Left cardiac atrium (tissue), 4 donors: Measurements from ENCODE around the gene CHRNG. TPM values are rescaled to one million over a fixed set of nuclear protein-coding genes. Genes with fewer than 3 reads are reported as not detected.

Experiments used
- ATAC-seq, 2 donors: fragments of 200-7000 bp; cut with Tn5 transposase; one replicate each; pipeline ENCODE4 v1.9.1; 2020; ENCODE audit warnings: mild to moderate bottlenecking in 2 of 2, moderate library complexity in 2 of 2
- DNase-seq: peaks from one replicate; pipeline ENCODE4 v3.0.0-alpha.2; 2020
- intact Hi-C, 2 donors: fragments of 100-400 bp; cut with DNase I; formaldehyde crosslinking; loops; one replicate each; pipeline versions ENCODE4 v1.14.1 to v1.15.1; 2022 to 2023
- total RNA-seq, 2 donors: library from RNA; stranded (reverse); fragmentation: NEBNext Ultra II Directional; extraction: Animal tissue kit (Norgen Biotek cat#: 25700); gene quantifications; one replicate each; pipeline ENCODE4 v1.2.1, GENCODE V29; 2021
- donor health status: DM: no; HTN: yes; CAD: no.
- donor health status: DM: no; HTN: yes; CAD: no; lungs with severe emphysema.
- donor health status: DM: yes; HTN: yes; CAD: no.
- donor health status: Dilated cardiomyopathy.

The CHRNG gene
- total RNA-seq, 2 donors from 2014 or later: not detected

GRCh38 chr2:232503809-232504323, 35.6 kb upstream of the CHRNG start:
- ATAC-seq: no peak
- intact Hi-C loops: no loop called here
- no peak for DNase-seq

GRCh38 chr2:232504438-232504837, 35.1 kb upstream of the CHRNG start:
- intact Hi-C loops: no loop called here
- DNase-seq: no peak
- ATAC-seq: no peak

GRCh38 chr2:232505856-232506255, 33.6 kb upstream of the CHRNG start:
- ATAC-seq (no peak), DNase-seq (no peak)
- intact Hi-C loops: no loop called here

GRCh38 chr2:232506709-232507108, 32.8 kb upstream of the CHRNG start:
- no peak for ATAC-seq
- DNase-seq: no peak

GRCh38 chr2:232508251-232508650, 31.2 kb upstream of the CHRNG start:
- no peak for ATAC-seq
- no peak for DNase-seq
- intact Hi-C loops: no loop called here

More at GRCh38 chr2:232506709-232507108, 32.8 kb upstream of the CHRNG start:
- intact Hi-C loops: no loop called here

GRCh38 chr2:232511336-232511890, 28.1 kb upstream of the CHRNG start:
- DNase-seq: no peak

GRCh38 chr2:232512602-232513001, 26.9 kb upstream of the CHRNG start:
- DNase-seq: no peak
- intact Hi-C loops: no loop called here

More at GRCh38 chr2:232511336-232511890, 28.1 kb upstream of the CHRNG start:
- intact Hi-C loops: no loop called here
- ATAC-seq: no peak

GRCh38 chr2:232513353-232513752, 26.1 kb upstream of the CHRNG start:
- ATAC-seq (no peak), DNase-seq (no peak)
- intact Hi-C loops: no loop called here

More at GRCh38 chr2:232512602-232513001, 26.9 kb upstream of the CHRNG start:
- no peak for ATAC-seq

GRCh38 chr2:232515639-232516038, 23.9 kb upstream of the CHRNG start:
- ATAC-seq: no peak
- intact Hi-C loops: no loop called here
- DNase-seq: no peak

- ATAC-seq: no peak
- DNase-seq: no peak
- intact Hi-C loops: no loop called here
These were observed 22.9 kb upstream of the CHRNG start for GRCh38 chr2:232516551-232516950.

- ATAC-seq (no peak), DNase-seq (no peak)
- intact Hi-C loops: no loop called here
These were observed 20.6 kb upstream of the CHRNG start for GRCh38 chr2:232518844-232519243.

GRCh38 chr2:232519581-232520438, 19.7 kb upstream of the CHRNG start, which contains the start of gene PRSS56:
Gene PRSS56, plus strand, starts transcription at chr2:232520388. Its CDS starts 211 bp downstream, at chr2:232520599.
- DNase-seq: no peak
- ATAC-seq: no peak
- intact Hi-C loops: loop anchor here (5.0 to 10.0 kb wide), 4 partner anchors 68 to 618 kb away; no protein-coding TSS in a partner anchor

- DNase-seq (no peak), ATAC-seq (no peak)
- intact Hi-C loops: loop anchor here (5.0 to 10.0 kb wide), 4 partner anchors 68 to 618 kb away; no protein-coding TSS in a partner anchor
These were observed 19.0 kb upstream of the CHRNG start for GRCh38 chr2:232520489-232520888.

GRCh38 chr2:232521098-232521497, 18.4 kb upstream of the CHRNG start:
- DNase-seq (no peak), ATAC-seq (no peak)
- intact Hi-C loops: loop anchor here (5.0 to 10.0 kb wide), 4 partner anchors 69 to 619 kb away; no protein-coding TSS in a partner anchor

- intact Hi-C loops: loop anchor here (5.0 to 10.0 kb wide), 4 partner anchors 70 to 620 kb away; no protein-coding TSS in a partner anchor
- DNase-seq (peak; percentile 63), ATAC-seq (peak; percentile 45 to 57)
These were observed 17.4 kb upstream of the CHRNG start for GRCh38 chr2:232521959-232522622.

- ATAC-seq: no peak
- no peak for DNase-seq
- intact Hi-C loops: loop anchor here (5.0 to 10.0 kb wide), 4 partner anchors 71 to 621 kb away; no protein-coding TSS in a partner anchor
These were observed 16.7 kb upstream of the CHRNG start for GRCh38 chr2:232522623-232523401.

GRCh38 chr2:232523402-232523681, 16.1 kb upstream of the CHRNG start:
- DNase-seq (no peak), ATAC-seq (no peak)
- intact Hi-C loops: loop anchor here (5.0 to 10.0 kb wide), 4 partner anchors 71 to 621 kb away; no protein-coding TSS in a partner anchor

- DNase-seq: no peak
- intact Hi-C loops: loop anchor here (5.0 to 10.0 kb wide), 4 partner anchors 72 to 622 kb away; no protein-coding TSS in a partner anchor
- ATAC-seq: peak; percentile 19 to 38
These were observed 15.6 kb upstream of the CHRNG start for GRCh38 chr2:232523682-232524597.
